GM19455 (cell line): ENCODE results near the gene TSPAN13.
A peak's percentile ranks its signal among the peaks of the same experiment; 100 is the strongest.

ENCODE experiments used
- ATAC-seq: cut with Tn5 transposase; IDR thresholded peaks from one replicate; pipeline ENCODE4 v1.9.1; 2021; ENCODE audit not compliant: unreplicated experiment

TSPAN13 gene

GRCh38 chr7:16774294-16774693 is 20.7 kb downstream of the TSPAN13 start:
- no peak for ATAC-seq

GRCh38 chr7:16774986-16775385 is 21.4 kb downstream of the TSPAN13 start:
- no peak for ATAC-seq

- no peak for ATAC-seq
Measured at GRCh38 chr7:16776053-16776452, 22.5 kb downstream of the TSPAN13 start.

DNA sequence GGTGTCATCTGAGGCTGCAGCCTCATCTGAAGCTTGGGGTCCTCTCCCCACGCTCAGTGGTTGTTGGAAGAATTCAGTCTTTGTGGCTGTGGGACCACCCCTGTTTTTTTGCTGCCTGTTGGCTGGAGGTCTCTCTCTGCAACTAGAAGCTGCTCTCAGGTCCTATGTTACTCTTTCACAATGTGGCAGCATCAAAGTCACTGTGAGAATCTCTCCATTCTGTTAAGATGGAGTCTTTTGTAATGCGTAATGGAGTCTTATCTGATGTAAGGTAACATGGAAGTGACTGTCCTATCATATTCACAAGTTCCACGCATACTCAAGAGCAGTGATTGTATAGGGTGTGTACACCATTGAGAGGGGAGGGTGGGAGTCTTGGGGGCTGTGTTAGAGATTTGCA is 24.9 kb downstream of the TSPAN13 start:
- ATAC-seq, result no peak

DNA sequence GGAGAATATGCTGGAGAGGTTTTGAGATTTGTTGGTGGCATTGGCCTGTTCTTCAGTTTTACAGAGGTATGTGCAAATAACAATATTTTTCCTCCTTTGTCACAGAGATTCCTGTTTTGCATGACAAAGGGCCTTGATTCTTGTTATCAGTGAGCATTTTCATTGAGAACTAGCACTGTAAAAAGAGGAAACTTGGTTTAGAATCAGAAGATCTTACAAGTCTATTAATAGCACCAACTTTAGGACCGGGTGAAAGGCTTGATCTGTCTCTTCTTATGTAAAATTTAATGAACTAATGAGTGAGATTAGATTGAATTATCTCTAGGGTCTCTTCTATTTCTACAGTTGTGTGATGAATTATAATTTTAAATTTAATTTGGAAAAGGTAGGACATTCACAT is 25.5 kb downstream of the TSPAN13 start:
- no peak for ATAC-seq

- no peak for ATAC-seq
Measured at GRCh38 chr7:16780596-16780995, 27.0 kb downstream of the TSPAN13 start.

GRCh38 chr7:16785321-16785720 is 31.8 kb downstream of the TSPAN13 start:
- no peak for ATAC-seq

DNA sequence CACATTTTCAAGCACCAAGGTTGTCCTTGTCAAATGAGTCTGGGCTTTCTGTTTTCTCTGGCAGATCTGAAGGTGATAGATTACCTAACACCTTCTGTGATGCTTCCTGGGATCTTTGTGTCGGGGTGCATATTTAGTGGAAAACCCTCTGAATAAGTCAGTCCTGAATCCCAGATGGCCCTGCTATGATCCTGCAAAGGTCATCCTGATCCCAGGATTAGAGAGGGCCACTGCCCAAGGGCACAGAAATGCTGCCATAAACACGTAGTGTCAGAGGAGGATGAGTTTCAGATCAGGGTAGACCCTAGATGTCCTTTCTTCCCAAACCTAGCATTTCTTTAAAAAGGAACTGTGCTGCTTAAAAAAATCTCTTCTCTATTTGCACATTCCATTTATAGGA is 32.3 kb downstream of the TSPAN13 start:
- ATAC-seq, result no peak

- ATAC-seq, result no peak
Measured at GRCh38 chr7:16786257-16786656, 32.7 kb downstream of the TSPAN13 start.

GRCh38 chr7:16787127-16787526 is 33.6 kb downstream of the TSPAN13 start:
- no peak for ATAC-seq

- ATAC-seq, result no peak
Measured at GRCh38 chr7:16791071-16791470, 37.5 kb downstream of the TSPAN13 start.

- ATAC-seq, result no peak
Measured at GRCh38 chr7:16791905-16792698, 38.5 kb downstream of the TSPAN13 start.

- no peak for ATAC-seq
Measured at GRCh38 chr7:16794986-16795385, 41.4 kb downstream of the TSPAN13 start.

DNA sequence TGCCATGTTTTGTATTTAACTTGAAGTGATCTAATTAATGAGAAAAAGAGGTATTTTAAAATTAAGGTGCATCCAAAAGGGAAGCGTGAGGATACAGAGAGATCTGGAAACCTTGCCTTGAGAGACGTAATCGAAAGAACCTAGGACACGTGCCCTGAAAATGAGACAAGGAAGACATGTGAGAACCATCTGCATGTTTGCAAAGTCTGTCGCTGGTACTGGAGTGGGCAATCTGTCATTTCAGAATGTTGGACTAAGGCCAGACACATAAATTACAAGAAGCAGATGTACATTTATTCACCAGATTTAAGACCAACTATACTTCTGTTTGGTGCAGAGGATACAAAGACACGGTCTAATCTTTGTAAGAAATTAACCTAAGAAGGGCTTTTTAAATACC is 42.1 kb downstream of the TSPAN13 start:
- no peak for ATAC-seq

GRCh38 chr7:16801111-16801542 is 47.6 kb downstream of the TSPAN13 start:
- peak; percentile 61 for ATAC-seq

- ATAC-seq, result no peak
Measured at GRCh38 chr7:16801579-16801978, 48.0 kb downstream of the TSPAN13 start.

DNA sequence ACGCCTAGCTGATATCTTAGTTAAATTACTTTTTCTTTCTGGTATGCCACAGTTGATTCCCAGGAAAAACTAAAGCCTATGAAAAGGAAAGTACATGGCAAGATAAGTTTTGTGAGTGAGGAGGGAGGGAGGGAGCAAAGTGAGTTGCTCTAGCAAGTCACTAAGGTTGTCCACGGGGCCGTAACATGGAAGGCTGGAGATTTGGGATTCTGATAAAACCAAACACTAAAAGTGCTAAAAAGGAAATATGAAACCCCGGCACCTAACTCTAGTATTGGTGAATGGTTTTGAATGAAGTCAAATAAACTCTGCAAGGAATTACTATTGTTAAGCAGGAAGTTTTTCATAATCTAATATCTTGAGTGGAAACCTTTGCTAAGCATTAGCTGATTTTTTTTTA is 49.6 kb downstream of the TSPAN13 start:
- no peak for ATAC-seq

DNA sequence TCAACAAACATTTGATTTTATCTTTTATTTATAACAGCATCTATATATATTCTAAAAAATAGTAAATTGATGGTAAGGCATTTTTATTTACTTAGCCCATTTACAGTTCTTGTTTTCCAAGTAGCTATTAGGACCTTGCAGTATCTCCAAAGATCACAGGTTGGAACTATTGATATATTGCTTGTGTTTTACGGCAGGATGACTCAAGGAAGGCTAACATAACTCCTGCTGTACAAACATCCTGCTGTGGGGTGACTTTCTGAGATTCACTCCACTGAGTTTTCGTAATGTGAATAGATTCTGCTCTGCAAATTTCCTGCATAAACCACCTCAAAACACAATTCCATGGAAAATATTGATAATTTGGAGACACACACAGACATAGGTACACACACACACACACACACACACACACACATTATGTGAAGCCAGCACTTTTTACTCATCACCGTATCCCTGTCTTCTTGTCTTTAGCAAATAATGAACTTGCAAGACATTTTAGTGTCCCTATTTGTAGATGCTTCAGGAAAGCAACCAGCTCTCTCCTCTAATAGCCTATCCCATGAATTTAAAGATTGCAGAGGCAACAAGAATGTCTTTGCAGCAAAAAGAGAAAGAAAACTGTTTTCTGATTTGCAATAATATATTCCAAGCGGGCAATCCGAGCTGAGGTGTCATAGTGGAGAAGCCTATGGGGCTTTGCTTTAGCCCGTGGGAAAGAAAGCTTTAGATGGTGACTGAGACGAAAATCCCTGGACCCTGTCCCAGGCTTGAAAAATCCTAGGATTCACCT is 50.5 kb downstream of the TSPAN13 start:
- ATAC-seq, result no peak

DNA sequence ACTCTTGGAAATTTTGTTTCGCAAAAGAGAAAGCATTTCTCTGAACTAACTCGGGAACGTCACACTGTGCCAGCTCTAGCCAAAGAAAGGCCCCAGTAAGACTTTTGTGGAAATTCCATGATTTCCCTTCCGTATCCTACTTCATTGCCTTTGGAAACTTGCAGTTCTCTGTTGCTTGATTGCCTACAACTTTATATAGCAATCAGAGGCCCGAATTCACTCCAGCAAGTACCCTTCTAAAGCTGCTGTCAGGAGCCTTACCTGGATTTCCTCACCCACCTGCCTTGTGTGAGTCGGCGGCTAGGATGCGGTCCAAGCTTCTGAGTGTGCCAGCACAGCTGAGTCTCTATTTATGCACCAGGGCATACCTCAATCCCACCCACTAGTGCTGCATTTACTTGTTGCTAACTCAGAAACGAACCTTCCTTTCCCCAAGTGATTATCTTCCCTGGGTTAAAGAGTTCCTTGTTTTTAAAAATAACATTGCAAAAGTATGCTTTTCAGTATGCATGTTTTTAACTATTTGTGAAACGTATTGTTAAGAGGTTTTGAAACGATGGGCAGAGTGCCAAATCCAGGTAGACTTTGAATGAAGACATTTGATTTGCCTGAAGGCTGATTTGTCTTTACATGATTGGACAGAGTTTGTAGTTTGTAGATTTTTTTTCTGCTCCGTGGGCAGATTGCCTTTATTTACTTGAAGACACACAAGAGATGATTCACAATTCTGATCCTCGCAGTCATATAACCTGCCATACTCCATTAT is 51.3 kb downstream of the TSPAN13 start, which contains the start of gene AGR2:
Gene AGR2 (minus strand): TSS at position 326 of the 766 bp plus-strand sequence. CDS start 3,203 bp downstream, outside the sequence.
- ATAC-seq, result no peak

GRCh38 chr7:16805441-16805840 is 51.9 kb downstream of the TSPAN13 start:
- ATAC-seq, result no peak

- ATAC-seq, result no peak
Measured at GRCh38 chr7:16810112-16810511, 56.6 kb downstream of the TSPAN13 start.
